ENCODE data around the gene SHROOM3.

SHROOM3 gene

DNA sequence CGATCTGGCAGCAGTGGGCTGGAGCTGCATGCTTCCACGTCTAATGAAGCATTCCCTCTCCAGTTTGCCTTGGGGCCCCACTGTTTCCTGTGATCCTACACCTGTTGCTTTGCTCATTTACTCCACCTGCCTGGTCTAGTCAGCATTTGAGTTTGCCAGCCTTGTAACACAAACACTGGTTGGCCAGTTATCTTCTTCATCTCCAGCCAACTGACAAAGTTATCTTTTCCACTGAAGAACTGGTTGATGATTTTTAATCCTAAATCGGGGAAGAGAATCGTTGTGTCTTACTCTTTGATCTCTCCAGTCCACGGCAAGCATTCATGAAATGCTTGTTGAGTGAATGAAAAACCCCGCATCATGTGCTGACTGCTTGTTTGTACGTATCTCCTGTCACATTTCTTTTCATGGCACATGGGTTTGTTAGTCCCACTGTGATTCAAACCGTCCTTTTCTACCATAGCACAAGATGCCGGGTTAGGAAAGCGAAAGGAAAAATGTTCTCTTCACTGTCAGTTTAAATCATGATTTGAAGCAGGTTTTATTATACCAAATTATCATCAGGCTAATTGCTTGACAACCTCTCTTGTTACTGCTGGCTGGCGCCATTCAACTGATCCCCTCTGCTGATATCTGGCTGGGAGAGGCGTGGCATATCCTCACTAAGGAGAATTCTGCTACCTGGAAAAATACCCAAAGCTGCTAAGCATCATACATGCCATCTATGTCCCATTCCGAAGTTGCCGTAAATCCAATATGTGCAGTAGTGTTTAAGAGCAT, 144.8 kb downstream of the SHROOM3 start:
- Histone ChIP-seq H3K4me3 (ENCODE audit: insufficient read length, low read depth) (no peak overlapping the region), H3K27me3 (ENCODE audit: insufficient read depth, insufficient read length) (no peaks in the 10 kb centered on the region), H3K36me3 (ENCODE audit: insufficient read depth, insufficient read length, low read length) (no peaks in the 10 kb centered on the region), H3K4me1 (ENCODE audit: insufficient read depth, insufficient read length) (no peaks in the 10 kb centered on the region), H3K9me3 (ENCODE audit: insufficient read depth, low read length) (no peaks in the 10 kb centered on the region), H3K9ac (ENCODE audit: insufficient read length, low read depth) (no peak overlapping the region)
- no peak for TF ChIP-seq ZNF274 (IDR thresholded peaks at IDR 0.05; ENCODE audit: low read depth, low read length)
- no peak for DNase-seq (ENCODE audit: low read depth, low spot score)

GRCh38 chr4:76581077-76581962, 146.3 kb downstream of the SHROOM3 start:
- Histone ChIP-seq H3K9me3 (ENCODE audit: insufficient read depth, low read length) (no peaks in the 10 kb centered on the region), H3K9ac (ENCODE audit: insufficient read length, low read depth) (no peak overlapping the region), H3K4me3 (ENCODE audit: insufficient read length, low read depth) (no peak overlapping the region), H3K27me3 (ENCODE audit: insufficient read depth, insufficient read length) (no peaks in the 10 kb centered on the region), H3K4me1 (ENCODE audit: insufficient read depth, insufficient read length) (no peaks in the 10 kb centered on the region), H3K36me3 (ENCODE audit: insufficient read depth, insufficient read length, low read length) (no peaks in the 10 kb centered on the region)
- TF ChIP-seq SUZ12 (IDR thresholded peaks at IDR 0.05; ENCODE audit: extremely low read depth, insufficient read depth, insufficient read length): no peak
- TF ChIP-seq ZNF274 (IDR thresholded peaks at IDR 0.05; ENCODE audit: low read depth, low read length): no peak
- TF ChIP-seq YY1 (IDR thresholded peaks at IDR 0.05; ENCODE audit: insufficient read depth, insufficient read length): no peak
- DNase-seq (ENCODE audit: low read depth, low spot score): no peak

DNA sequence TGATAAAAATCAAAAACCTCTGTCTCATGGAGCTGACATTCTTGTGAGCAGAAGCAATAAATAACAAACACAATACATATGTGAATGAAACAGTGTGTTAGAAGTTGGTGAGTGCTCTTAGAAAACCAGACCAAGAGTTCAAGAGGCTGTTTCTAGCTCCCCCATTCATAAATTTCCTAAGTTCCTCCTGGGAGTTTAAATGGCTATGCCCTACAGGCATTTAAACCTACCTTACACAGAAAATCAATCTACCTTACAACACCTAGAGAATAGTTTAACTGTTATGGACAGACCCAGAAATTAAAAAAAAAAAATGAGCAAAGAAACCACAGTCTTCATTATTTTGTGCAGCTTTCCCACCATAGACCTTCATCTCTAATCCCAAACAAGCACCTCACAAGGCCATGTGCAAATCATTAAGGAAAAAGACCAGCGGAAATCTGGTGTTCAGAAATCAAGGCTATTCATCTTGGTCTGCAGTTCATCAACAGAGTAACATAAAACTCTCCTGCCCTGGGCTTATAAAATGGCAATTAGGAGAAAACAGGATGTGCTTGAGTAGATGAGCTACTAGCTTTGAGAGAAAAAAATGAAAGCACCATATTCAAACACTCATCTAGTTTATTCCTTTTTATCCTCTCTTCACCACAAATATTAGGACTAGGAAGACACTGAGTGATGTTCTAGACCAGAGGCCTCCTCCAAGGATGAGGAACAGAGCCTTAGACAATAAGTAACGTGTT, 147.2 kb downstream of the SHROOM3 start:
- TF ChIP-seq ZNF274 (IDR thresholded peaks at IDR 0.05; ENCODE audit: low read depth, low read length) (no peak), YY1 (IDR thresholded peaks at IDR 0.05; ENCODE audit: insufficient read depth, insufficient read length) (no peak)
- DNase-seq (ENCODE audit: low read depth, low spot score): no peak
- no peak overlapping the region for H3K4me3 ChIP-seq (ENCODE audit: insufficient read length, low read depth)

DNA sequence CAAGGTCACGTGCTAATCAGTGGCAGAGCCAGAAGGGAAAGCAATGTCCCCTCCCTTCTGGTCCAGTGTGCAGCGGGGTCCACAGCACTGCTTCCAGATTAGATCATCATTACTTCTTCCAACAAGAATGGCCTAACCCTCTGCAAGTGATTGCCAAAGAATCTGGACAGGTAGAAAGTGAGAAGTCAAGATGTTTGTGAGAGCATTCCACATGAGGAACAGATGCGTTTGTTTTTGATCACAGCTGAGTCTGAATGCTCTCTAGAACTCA, 147.7 kb downstream of the SHROOM3 start:
- no peak for TF ChIP-seq ZNF274 (IDR thresholded peaks at IDR 0.05; ENCODE audit: low read depth, low read length)
- TF ChIP-seq SUZ12 (IDR thresholded peaks at IDR 0.05; ENCODE audit: extremely low read depth, insufficient read depth, insufficient read length): no peak
- TF ChIP-seq YY1 (IDR thresholded peaks at IDR 0.05; ENCODE audit: insufficient read depth, insufficient read length): no peak
- Histone ChIP-seq H3K4me1 (ENCODE audit: insufficient read depth, insufficient read length) (no peaks in the 10 kb centered on the region), H3K9me3 (ENCODE audit: insufficient read depth, low read length) (no peaks in the 10 kb centered on the region), H3K9ac (ENCODE audit: insufficient read length, low read depth) (no peak overlapping the region), H3K27me3 (ENCODE audit: insufficient read depth, insufficient read length) (no peaks in the 10 kb centered on the region), H3K36me3 (ENCODE audit: insufficient read depth, insufficient read length, low read length) (no peaks in the 10 kb centered on the region), H3K4me3 (ENCODE audit: insufficient read length, low read depth) (no peak overlapping the region)
- no peak for DNase-seq (ENCODE audit: low read depth, low spot score)

More for the DNA sequence above, 147.2 kb downstream of the SHROOM3 start:
- H3K9ac ChIP-seq (ENCODE audit: insufficient read length, low read depth): no peak overlapping the region
- no peaks in the 10 kb centered on the region for H3K4me1 ChIP-seq (ENCODE audit: insufficient read depth, insufficient read length)
- no peaks in the 10 kb centered on the region for H3K36me3 ChIP-seq (ENCODE audit: insufficient read depth, insufficient read length, low read length)
- H3K9me3 ChIP-seq (ENCODE audit: insufficient read depth, low read length): no peaks in the 10 kb centered on the region
- H3K27me3 ChIP-seq (ENCODE audit: insufficient read depth, insufficient read length): no peaks in the 10 kb centered on the region

DNA sequence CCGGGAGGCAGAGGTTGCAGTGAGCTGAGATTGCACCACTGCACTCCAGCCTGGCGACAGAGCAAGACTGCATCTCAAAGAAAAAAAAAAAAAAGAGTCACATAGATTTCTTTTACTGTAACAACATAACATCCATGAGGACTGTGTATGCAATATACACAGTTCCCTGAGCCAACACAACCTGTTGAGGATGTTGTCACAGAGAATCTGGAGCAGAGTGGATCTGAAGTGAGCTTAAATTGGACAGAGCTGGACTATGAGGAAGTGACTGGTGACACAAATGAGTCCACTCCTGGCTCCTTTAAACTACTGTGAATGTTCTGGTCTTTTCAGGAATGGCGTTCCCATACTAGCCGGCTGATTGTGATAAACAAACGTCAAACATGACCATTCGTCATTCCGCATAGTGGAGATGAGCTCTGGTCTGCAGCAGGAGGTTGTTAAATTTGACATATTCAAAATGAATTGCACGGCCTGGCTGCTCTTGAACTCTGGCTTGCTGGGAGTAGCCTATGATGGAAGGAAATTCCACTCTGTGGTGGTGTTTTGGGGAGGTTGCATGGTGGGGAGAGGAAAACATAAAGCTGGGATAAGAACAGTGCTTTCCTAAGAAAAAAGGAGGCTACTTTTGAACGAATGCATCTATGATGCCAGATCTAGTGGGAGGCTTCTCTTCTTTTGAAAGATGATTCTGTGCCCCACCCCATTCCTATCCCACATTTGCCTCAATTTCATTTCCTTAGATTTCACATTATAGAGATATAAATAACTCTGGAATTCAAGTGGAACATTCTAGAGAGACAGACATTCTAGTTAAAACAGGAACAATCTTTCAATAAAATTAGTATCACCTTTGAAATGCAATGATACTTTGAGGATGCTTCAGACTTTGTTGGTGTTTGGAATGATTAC, 149.5 kb downstream of the SHROOM3 start:
- H3K36me3 ChIP-seq (ENCODE audit: insufficient read depth, insufficient read length, low read length): no peaks in the 10 kb centered on the region
- no peak for DNase-seq (ENCODE audit: low read depth, low spot score)
- H3K4me1 ChIP-seq (ENCODE audit: insufficient read depth, insufficient read length): no peaks in the 10 kb centered on the region
- TF ChIP-seq YY1 (IDR thresholded peaks at IDR 0.05; ENCODE audit: insufficient read depth, insufficient read length) (no peak), SUZ12 (IDR thresholded peaks at IDR 0.05; ENCODE audit: extremely low read depth, insufficient read depth, insufficient read length) (no peak), ZNF274 (IDR thresholded peaks at IDR 0.05; ENCODE audit: low read depth, low read length) (no peak)
- H3K9ac ChIP-seq (ENCODE audit: insufficient read length, low read depth): no peak overlapping the region
- H3K9me3 ChIP-seq (ENCODE audit: insufficient read depth, low read length): no peaks in the 10 kb centered on the region
- H3K4me3 ChIP-seq (ENCODE audit: insufficient read length, low read depth): no peak overlapping the region
- no peaks in the 10 kb centered on the region for H3K27me3 ChIP-seq (ENCODE audit: insufficient read depth, insufficient read length)

GRCh38 chr4:76585272-76585671, 150.2 kb downstream of the SHROOM3 start:
- no peaks in the 10 kb centered on the region for H3K36me3 ChIP-seq (ENCODE audit: insufficient read depth, insufficient read length, low read length)
- H3K27me3 ChIP-seq (ENCODE audit: insufficient read depth, insufficient read length): no peaks in the 10 kb centered on the region
- H3K9ac ChIP-seq (ENCODE audit: insufficient read length, low read depth): no peak overlapping the region
- no peak for TF ChIP-seq ZNF274 (IDR thresholded peaks at IDR 0.05; ENCODE audit: low read depth, low read length)
- no peak for TF ChIP-seq SUZ12 (IDR thresholded peaks at IDR 0.05; ENCODE audit: extremely low read depth, insufficient read depth, insufficient read length)
- no peak for TF ChIP-seq YY1 (IDR thresholded peaks at IDR 0.05; ENCODE audit: insufficient read depth, insufficient read length)
- no peak for DNase-seq (ENCODE audit: low read depth, low spot score)
- no peaks in the 10 kb centered on the region for H3K4me1 ChIP-seq (ENCODE audit: insufficient read depth, insufficient read length)
- H3K9me3 ChIP-seq (ENCODE audit: insufficient read depth, low read length): no peaks in the 10 kb centered on the region
- no peak overlapping the region for H3K4me3 ChIP-seq (ENCODE audit: insufficient read length, low read depth)

Data from NT2/D1 (cell line).